HG02571 (cell line): ENCODE data around the gene HCN4.
"Not testable (repeated sequence)": the region's sequence is repeated elsewhere in the genome, so short reads cannot be mapped to it uniquely, and the experiment has no call there.

Experiments
- ATAC-seq: cut with Tn5 transposase; IDR thresholded peaks from one replicate; pipeline ENCODE4 v1.9.1; 2021; ENCODE audit warnings: mild to moderate bottlenecking, moderate library complexity; ENCODE audit not compliant: unreplicated experiment

HCN4 gene

DNA sequence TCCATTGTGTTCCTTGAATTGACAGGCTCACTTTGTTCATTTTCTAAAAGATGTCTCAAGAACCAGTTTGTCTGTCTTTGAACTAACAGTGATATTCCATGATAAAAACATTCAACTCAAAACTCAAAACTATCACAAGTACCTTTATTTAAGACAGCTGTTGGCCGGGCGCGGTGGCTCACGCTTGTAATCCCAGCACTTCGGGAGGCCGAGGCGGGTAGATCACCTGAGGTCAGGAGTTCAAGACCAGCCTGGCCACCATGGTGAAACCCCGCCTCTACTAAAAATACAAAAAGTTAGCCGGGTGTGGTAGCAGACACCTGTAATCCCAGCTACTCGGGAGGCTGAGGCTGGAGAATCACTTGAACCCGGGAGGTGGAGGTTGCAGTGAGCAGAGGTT, 68.5 kb downstream of the HCN4 start:
- not testable (repeated sequence) for ATAC-seq

DNA sequence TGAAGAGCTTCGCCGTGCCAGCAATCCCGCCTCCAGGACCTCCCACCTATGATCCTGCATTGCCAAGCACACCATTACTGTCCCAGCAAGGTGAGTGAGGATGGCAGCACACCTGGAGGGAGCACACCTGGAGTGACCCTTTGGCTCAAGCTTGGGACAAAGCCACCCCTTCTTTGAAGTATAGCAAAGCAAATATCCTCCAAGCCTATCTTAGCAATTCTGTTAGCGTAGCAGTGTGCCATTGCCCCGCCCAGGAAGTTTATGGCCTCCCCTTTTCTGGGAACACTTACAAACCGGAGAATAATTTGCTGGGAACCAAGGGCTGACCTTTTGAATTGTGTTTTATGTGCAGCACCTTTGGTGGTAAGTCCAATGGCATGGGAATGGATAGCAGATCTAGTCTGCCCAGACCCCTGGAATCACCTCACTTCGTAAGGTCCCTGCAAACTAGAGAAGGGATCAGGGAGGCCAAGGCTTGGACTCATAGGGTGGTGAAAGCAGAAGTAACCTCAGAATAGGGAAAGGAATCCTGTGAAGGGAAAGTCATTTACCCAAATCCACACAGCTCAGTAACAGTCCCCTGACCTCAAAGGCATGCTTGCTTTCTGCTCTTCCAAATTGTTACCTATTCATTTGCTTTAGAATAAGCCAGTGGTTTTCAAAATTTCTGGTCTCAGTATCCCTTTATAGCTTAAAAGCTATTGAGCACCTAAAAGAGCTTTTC, 70.1 kb downstream of the HCN4 start:
- no peak for ATAC-seq

DNA sequence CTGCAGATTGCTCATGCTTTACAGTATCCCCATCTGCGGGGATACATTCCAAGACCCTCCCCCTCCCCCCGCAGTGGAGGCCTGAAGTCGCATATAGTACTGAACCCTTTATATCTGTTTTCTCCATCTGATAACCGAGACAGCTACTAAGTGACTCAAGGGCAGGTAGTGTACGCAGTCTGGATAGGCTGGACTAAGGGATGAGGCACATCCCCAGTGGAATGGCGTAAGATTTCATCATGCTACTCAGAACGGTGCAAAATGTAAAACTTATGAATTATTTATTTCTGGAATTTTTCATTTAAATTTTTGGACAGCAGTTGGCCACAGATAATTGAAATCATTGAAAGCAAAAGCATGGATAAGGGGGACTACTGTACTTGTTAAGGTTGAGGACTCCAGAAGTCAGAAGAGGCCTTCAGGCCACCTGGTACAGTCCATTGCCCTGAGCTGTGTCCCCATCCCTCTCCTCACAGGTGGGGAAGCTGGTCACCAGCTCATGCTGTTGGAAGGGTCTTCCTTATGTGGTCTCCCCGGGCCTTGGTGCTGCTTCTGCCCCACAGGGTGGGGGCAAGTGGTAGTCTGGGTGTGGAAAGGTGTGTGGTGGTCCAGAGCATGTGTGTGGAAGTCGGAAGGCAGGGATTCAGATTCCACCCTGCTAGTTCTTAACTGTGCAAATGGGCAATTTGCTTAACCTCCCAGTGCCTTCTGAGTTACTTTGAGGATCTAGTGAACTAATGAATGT, 72.0 kb downstream of the HCN4 start:
- no peak for ATAC-seq

DNA sequence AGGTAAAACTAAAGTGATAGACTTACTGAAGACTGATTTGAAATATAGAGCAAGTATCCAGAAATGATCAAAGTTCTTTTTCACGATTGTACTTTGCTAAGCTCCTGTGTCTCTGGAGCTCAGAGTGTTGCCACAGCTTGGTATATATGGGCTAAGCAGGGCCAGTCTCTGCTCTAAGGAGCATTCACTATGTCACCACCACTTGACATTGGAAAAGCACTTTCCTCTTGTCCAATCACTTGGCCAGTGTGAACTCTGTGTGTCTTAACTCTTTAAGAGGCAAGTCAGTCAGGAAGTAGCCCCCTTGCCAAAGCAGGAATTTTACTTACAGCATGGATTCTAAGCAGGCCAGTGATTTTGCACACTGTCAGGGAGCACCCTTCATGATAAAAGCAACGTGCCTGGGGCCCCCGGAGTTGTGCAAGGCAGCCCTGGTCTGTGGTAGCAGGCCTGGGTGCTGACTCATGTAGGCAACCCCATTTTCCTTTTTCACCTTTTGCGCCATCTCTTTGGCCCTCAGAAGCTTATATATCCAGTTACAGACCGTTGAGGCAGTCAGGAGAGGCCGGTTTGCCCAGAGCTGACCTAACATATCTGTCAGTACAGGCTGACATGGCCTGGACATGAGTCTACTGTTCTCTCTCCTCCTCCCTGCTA, 73.0 kb downstream of the HCN4 start:
- no peak for ATAC-seq

DNA sequence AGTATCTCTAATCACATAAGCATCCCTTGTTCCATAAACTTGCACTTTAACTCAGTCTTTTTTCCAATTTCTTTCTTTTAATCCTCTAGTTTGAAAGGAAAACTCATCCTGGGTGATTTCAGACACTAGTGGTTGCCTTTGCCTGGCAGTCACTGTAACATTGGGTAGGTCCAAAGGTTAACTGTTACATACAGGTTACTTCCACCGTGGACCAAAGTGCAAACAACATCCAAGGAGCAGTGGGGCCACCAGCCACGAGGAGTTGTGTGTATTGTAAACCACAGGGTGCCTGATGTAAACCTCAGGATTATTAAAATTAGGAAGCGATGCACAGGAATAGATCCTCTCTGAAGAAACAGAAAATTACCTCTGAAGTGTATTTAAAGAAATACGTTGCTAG, 75.0 kb downstream of the HCN4 start:
- no peak for ATAC-seq

DNA sequence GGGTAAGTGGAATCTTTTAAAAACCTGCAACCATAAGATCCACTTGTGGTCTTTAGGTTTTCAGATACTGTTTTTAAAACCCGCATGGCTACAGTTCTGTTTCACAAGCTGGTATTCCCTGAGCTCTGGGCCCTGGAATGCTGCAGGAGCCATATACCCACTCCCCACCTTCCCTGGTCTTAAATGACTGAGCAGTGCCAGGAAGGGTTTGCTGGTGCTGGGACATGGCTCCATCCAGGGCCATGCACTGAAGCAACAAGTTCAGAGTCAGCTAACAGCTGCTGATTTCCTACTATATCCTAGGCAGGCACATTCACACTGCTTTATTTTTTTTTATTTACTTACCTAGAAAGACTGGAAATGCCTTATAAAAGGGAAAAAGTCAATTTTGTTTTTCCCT, 77.3 kb downstream of the HCN4 start:
- no peak for ATAC-seq

DNA sequence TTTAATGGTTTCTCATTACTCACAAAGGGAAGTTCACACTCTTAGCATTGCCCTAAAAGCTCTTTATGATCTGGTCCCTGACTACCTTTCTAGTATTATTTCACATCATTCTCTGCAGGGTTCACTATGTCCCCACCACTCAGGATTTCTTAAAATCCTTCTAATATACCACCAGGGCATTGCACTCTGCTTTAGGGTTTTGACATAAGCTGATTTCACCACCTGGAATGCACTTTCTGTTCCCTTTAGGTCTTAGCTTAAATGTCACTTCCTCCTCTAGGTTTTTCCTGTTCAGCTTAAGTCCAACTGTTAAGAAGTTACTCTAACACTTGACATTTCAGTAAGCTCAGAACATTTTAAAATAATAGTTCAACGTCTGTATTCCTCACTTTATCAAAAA, 81.7 kb downstream of the HCN4 start:
- ATAC-seq = no peak

DNA sequence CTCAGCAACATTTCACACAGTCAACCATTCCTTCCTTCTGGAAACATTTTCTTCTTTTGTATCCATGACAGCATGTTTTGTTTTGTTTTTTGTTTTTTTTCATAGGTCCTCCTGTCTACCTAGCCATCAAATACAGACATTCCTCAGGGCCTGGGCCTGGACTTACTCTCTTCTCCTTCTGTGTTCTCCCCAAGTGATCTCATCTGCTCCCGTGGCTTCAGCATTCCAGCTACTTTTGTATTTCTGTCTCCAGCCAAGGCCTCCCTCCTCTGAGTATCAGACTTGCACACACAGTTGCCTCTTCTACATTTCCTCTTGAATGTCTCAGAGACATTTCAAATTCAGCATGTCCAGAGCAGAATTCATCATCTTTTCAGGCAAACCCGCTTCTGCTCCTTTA, 82.4 kb downstream of the HCN4 start:
- no peak for ATAC-seq

DNA sequence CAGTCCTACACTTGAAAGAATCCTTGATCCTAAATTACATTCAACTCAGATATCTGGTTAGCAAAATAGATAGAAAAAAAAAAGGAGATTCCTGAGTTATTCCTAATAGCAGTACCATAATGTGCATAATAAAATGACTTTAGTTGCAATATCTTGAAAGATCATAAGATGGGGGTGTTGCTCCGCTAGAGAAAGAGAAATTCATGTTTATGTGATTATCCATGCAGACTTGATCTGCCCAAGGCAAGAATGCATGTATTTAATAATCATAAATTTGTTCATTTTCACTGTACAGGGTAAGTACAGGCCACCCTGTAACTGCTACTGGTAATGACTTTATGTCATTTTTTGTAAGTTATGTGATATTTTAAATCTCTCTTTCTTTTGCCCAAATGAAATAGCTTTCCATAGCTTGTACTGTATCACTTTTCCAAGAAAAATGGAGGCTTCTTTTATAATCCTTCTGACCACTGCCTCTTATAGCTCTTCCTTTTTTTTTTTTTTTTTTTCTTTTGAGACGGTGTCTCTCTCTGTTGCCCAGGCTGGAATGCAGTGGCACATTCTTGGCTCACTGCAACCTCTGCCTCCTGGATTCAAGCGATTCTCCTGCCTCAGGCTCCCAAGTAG, 84.6 kb downstream of the HCN4 start:
- ATAC-seq = no peak

DNA sequence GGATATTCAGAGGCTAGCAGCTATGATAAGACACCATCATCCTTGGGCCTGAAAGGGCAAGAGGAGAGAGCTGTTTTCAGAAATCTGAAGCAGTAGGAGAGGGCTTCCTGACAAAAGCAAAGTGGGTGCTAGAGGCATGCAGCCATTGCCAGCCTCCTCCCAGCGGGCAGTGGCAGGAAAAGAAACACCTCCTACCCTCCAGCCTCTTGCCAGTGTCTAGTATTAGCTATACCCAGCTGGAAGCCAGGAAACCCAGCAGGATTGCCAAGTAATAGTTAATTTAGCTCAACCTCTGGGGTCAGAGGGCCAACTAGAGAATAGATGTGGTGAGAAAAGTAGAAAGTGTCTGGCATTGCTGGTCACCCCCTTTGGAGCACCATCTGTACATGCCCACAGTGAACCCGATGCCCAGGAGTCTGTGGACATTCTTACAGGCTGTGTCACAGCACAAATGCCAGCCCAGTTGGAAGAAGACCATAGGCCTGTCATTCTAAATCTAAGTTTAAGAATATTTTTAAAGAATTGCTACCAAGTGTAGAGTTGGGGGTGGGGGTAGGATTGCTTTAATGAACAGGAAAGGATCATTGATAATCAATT, 85.3 kb downstream of the HCN4 start:
- no peak for ATAC-seq

DNA sequence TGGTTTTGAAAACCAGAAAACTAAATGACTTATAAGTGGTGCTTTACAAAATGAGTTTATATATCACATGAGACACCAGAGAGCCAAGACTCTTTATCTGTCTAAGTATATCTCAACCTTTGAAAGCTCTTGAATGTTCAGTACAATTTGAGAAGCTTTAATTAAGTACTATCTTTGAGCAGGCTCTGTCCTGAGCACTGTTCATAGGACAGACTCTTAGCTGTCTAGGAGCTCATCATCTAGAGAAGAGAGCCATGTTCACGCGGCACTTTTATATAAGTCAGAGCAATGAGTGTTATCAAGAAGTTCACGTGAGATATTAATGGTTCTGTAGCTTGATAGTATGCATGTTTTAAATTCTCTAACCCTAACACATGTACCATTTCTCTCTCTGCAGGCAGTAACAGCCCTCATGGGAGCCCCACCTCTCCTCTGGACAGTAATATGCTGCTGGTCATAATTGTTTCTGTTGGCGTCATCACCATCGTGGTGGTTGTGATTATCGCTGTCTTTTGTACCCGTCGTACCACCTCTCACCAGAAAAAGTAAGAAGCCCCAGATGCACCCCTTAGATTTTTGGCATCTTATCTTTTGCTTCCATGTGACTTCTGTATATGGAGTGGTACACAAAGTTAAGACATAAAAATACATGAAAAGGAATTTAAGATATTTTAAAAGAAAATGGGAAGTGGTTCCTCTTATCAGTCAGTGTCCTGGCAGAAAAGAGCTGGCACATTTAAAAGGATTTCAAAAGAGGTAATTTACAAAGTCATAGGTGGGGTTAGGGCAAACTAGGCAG, 86.0 kb downstream of the HCN4 start:
- no peak for ATAC-seq

DNA sequence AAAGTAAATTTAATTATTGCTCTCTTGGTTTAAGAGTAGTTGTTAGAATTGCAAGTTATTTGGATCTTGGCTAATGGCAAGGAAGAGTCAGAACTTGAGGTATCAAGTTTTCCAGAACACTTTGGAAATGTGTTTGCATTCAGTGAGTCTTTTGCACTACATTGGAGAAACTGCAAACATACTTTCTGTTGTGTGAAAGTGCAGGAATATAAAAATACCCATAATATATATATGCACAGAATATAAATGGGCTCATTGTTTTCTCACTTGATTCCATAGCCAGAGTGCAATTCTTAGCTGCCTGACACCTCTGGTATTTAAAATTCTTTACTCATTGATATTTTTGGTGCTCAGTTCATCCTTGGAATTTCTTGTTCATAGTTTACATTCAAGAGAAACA, 92.9 kb downstream of the HCN4 start:
- ATAC-seq = no peak

DNA sequence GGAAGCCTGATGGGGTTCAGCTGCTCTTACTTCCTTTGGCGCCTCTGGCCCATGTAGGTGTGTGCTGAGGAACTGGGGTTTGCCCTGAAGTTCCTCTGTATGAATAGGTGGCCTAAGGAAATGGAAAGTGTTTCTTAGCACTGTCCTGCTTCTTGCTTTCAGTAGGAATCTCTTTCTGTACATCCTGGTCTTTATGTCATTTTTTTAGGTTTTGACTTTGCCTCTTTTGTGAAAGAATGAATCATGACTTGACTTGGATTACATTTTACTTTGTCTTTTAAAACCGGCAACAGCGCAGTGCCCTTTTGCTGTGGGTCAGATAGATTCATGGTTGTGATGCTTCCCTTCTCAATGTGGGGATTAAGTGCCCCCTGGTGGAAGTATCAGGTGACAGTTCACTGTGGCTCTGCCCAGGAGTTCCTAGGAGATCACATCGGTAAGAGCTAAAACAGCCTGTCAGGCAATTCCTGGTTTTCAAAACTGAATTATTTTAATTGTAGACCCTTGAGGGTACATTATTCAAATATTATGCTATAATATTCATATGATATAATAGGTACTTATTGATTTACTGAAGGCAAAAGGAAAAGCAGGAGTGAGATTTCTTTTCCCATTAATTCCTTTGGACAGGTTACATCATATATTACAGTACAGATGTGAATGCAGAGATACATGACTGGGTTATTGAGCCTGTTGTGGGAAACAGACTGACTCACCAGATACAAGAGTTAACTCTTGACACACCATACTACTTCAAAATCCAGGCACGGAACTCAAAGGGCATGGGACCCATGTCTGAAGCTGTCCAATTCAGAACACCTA, 95.4 kb downstream of the HCN4 start:
- ATAC-seq = no peak

DNA sequence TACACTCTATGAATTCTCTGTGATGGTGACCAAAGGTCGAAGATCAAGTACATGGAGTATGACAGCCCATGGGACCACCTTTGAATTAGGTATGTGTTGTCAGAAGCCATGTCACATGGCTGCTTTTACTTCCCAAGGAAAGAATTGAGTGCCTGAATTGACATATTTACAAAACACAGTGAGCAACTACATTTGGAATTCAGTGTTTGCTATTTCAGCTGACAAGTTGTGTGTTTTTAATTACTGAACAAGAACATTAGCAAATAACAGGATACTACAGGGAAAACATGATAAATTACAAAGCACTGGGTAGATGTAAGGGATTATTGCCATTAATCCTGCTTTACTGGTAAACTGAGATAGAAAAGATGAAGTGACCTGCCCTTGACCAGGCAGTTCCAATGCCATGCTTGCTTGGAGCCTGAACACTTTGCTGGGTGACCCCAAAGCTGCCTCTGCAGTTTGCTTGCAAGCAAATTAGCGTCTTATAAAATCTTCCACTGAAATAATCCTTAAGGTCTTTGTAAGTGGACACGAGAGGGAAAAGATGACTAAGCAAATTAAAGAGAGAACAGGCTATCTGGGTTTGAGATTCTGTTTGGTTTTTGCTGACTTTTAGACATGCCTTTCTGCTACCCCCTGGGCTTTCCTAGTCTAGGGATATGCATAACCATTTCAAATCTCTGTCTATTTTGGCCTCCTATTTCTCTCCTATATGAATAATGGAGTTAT, 98.2 kb downstream of the HCN4 start:
- no peak for ATAC-seq
